Measurements from ENCODE around the gene SIK2.

- no peak for TF ChIP-seq POLR2A (IDR thresholded peaks at IDR 0.05; ENCODE audit: low read depth, low read length)
- TF ChIP-seq CTCF (IDR thresholded peaks at IDR 0.05; ENCODE audit: extremely low read depth in 1 of 2, insufficient read depth in 1 of 2, low read depth in 1 of 2, low read length in 2 of 2): no peak
- TF ChIP-seq POLR2AphosphoS5 (IDR thresholded peaks at IDR 0.05; ENCODE audit: insufficient read depth, low read depth, low read length): no peak
- no peak for TF ChIP-seq MYC (IDR thresholded peaks at IDR 0.05; ENCODE audit: low read depth, low read length)
- TF ChIP-seq EZH2 (IDR thresholded peaks at IDR 0.05; ENCODE audit: borderline replicate concordance, low read depth, low read length, severe bottlenecking): no peak
- no peak for TF ChIP-seq MAX (IDR thresholded peaks at IDR 0.05; ENCODE audit: insufficient read depth, insufficient read length)
- no peak for TF ChIP-seq GATA2 (IDR thresholded peaks at IDR 0.05; ENCODE audit: insufficient read depth, insufficient read length, low read depth, low read length)
- TF ChIP-seq JUN (IDR thresholded peaks at IDR 0.05; ENCODE audit: borderline replicate concordance, insufficient read depth, insufficient read length, low read depth): no peak
- no peak for TF ChIP-seq FOS (IDR thresholded peaks at IDR 0.05; ENCODE audit: borderline replicate concordance, insufficient read depth, low read length)
Observed at GRCh38 chr11:111684251-111684650, 82.0 kb downstream of the SIK2 start.
